GM12874 (cell line): ENCODE data around the gene SOX30.

ENCODE experiments used
- TF ChIP-seq, protein P1 (sequence below): IDR thresholded peaks from 2 replicates; pipeline ENCODE4 v1.5.1; 2011; ENCODE audit warnings: low read depth, mild to moderate bottlenecking, control low read depth, low read length, moderate library complexity; ENCODE audit not compliant: insufficient read depth

Gene SOX30

DNA sequence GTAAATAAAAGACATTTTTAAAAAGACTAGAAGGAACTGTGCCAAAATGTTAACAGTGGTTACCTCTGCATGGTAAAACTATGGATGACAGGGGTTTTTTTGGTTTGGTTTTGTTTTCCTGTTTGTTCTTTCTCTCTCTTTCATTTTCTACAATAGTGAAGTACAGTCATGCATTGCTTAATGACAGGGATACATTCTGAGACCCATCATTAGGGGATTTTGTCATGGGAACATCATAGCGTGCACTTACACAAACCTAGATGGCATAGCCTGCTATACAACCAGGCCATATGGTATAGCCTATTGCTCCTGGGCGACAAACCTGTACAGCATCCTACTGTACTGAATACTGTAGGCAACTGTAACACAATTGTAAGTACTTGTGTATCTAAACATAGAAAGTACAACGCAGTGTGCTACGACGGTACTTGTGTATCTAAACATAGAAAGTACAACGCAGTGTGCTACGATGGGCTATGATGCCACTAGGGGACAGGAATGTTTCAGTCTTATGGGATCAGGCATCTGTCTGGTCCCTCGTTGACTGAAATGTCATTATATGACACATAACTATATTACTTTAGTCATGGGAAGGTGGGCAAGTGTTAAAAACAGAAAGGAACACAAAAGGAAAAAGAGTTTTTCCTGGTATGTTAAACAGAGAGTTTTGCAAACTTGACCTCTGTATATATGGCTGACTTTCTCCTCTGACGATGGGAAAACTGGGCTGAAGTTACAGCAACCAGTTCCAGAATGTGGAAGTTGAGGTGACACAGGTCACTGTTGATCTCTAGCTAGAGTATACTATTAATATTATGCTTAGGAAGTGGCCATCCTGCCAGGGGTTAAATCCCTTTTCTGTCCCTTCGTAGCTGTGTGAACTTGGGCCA is 69.3 kb downstream of the SOX30 start:
- TF ChIP-seq, protein P1, sequence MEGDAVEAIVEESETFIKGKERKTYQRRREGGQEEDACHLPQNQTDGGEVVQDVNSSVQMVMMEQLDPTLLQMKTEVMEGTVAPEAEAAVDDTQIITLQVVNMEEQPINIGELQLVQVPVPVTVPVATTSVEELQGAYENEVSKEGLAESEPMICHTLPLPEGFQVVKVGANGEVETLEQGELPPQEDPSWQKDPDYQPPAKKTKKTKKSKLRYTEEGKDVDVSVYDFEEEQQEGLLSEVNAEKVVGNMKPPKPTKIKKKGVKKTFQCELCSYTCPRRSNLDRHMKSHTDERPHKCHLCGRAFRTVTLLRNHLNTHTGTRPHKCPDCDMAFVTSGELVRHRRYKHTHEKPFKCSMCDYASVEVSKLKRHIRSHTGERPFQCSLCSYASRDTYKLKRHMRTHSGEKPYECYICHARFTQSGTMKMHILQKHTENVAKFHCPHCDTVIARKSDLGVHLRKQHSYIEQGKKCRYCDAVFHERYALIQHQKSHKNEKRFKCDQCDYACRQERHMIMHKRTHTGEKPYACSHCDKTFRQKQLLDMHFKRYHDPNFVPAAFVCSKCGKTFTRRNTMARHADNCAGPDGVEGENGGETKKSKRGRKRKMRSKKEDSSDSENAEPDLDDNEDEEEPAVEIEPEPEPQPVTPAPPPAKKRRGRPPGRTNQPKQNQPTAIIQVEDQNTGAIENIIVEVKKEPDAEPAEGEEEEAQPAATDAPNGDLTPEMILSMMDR = no peak

DNA sequence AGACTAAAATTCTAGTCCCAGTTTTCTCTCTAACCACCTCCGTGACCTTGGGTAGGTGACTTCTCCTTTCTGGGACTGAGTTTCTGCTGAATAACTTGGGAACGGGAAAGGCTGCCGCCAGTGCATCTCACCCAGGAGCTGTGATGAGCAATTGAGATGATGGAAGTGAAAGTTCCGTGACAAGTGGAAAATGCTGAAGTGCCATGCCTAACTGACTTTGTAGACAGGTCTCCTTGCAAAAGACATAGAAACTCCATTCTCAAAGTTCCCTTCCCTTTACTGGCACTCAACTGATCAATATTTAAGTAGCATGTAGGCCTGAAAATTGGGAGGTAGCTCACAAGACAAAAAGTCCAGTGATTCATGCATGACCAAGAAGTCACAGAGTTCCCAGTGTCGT is 70.3 kb downstream of the SOX30 start:
- TF ChIP-seq, protein P1 = no peak

DNA sequence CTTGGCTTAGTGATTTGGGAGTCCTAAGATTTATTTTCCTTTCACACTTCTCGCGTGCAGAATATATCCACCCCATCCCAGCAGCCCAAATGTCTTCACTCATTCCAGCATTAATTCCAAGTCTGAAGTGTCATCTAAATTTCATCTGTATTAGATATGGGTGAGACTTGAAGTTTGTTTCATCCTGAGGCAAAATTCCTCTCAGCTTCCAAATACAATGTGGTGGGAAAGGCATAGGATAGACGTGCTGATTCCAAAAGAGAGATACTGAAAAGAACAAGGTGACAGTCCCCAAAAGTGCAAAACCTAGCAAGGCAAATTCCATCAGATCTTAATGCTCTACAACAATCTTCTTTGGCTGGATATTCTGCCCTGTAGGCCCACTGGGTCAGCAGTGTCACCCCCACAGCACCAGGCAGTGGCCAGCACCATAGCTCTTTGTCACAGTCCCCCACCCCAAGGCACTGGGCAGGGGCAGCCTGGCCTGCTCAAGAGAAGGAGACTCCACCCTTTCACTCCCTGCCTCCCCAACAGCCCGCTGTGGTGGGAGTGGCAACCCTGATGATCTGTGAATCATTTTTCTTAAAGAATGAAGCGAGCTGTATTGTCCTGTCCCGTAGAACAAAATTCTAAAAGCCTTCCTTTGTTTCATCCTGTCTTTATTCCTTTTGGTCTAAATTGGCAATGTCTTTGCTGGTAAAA is 74.0 kb downstream of the SOX30 start:
- TF ChIP-seq, protein P1 = no peak

DNA sequence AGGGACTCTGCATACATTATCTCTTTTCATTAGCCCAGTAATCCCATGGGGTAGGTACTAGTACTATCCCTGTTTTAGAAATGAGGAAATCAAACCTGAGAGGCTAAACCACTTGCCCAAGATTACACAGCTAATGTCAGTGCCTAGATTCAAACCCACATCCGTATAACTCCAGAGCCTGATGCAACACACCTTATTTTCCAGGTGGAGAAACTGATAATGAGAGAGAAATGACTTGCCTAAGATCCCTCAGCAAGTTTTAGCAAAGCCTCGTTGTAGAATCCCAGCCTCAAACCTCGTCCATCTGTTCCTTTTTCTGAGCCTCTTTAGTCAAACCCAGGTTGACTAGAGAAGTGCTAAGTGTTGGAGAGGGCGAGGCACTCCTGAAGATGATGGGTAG is 75.6 kb downstream of the SOX30 start:
- TF ChIP-seq, protein P1 = no peak
